T-helper 2 cell treated with Interferon-gamma antibody and Interleukin-4, amounts not matched to agents 5 μg/mL and 100 μg/mL, for 36 hours (primary cell): Measurements from ENCODE around the gene CUTC.

Source experiments
- DNase-seq: peaks from one replicate; pipeline ENCODE4 v3.0.0; 2021; ENCODE audit warnings: low spot score
- H3K27ac Mint-ChIP-seq: one replicate; pipeline ENCODE4 v1.8.0; 2021; ENCODE audit warnings: mild to moderate bottlenecking, mixed read lengths
- H3K27me3 Mint-ChIP-seq: one replicate; pipeline ENCODE4 v1.8.0; 2021; ENCODE audit warnings: low read depth, mixed read lengths
- H3K36me3 Mint-ChIP-seq: one replicate; pipeline ENCODE4 v1.8.0; 2021; ENCODE audit warnings: low read depth, mixed read lengths
- H3K4me1 Mint-ChIP-seq: one replicate; pipeline ENCODE4 v1.8.0; 2021; ENCODE audit warnings: low read depth, mixed read lengths
- H3K4me3 Mint-ChIP-seq: one replicate; pipeline ENCODE4 v1.8.0; 2022; ENCODE audit warnings: mild to moderate bottlenecking, moderate library complexity, mixed read lengths
- H3K9me3 Mint-ChIP-seq: one replicate; pipeline ENCODE4 v1.8.0; 2021; ENCODE audit warnings: mixed read lengths

Gene CUTC

DNA sequence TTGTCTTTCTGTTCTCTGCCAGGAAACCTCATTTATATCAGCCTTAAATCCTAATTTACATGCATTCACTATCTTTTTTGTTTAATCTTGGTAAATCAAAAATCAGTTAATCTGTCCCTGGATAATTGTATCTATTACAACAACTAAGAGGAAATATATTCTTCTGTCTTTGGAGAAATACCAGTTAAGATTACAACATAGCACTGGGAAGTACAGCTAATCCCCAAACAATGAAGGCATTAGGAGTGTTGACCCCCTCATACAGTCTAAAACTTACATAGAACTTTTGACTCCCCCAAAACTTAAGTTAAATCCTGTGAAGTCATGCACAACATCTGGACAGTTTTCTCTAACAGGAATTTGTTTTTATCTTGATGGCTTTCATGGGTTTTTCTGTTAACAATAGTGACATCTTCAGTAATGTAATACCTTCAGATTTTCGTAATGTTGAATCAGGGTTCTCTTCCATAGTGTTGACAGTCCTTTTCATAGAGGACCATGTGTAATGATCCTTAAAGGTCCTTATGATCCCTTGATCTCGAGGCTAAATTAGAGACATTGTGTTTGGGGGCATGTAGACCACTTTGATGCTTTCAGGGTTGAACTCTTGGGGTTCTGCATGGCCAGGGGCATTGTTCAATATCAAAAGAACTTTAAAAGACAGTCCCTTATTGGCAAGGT, 26.3 kb downstream of the CUTC start:
- no peaks in the 10 kb centered on the region for H3K4me1 Mint-ChIP-seq
- no peak overlapping the region for H3K27ac Mint-ChIP-seq
- no peak for DNase-seq
- H3K9me3 Mint-ChIP-seq, result peaks cover 2% of the 10 kb centered on the region
- peaks cover 61% of the 10 kb centered on the region for H3K36me3 Mint-ChIP-seq
- H3K4me3 Mint-ChIP-seq, result no peak overlapping the region
- H3K27me3 Mint-ChIP-seq, result no peaks in the 10 kb centered on the region

- no peak for DNase-seq
- H3K9me3 Mint-ChIP-seq, result peaks cover 4% of the 10 kb centered on the region
- H3K4me3 Mint-ChIP-seq, result no peak overlapping the region
- H3K27ac Mint-ChIP-seq, result no peak overlapping the region
- H3K27me3 Mint-ChIP-seq, result no peaks in the 10 kb centered on the region
- peaks cover 50% of the 10 kb centered on the region for H3K36me3 Mint-ChIP-seq
- H3K4me1 Mint-ChIP-seq, result no peaks in the 10 kb centered on the region
Measured at GRCh38 chr10:99760321-99760720, 28.3 kb downstream of the CUTC start.

DNA sequence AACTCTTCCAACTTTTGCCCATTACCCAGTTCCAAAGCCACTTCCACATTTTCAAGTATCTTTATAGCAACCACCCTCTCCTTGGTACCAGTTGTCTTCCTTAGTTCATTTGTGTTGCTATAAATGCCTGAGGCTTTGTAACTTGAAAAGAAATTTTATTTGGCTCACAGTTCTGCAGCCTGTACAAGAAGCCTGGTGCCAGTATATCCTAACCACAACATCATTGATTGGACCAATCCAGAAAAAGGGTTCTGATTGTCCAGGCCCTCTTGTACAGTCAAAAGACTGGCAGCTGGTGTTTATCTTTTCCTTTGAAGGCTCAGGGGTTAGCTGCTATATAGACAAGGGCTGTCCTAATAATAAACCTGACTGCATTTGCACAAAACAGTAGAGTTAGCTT, 29.3 kb downstream of the CUTC start:
- Mint-ChIP-seq H3K36me3 (peaks cover 42% of the 10 kb centered on the region), H3K27me3 (no peaks in the 10 kb centered on the region)

GRCh38 chr10:99765672-99766301, 33.8 kb downstream of the CUTC start:
- Mint-ChIP-seq H3K36me3 (peaks cover 16% of the 10 kb centered on the region), H3K27me3 (no peaks in the 10 kb centered on the region), H3K9me3 (peaks cover 4% of the 10 kb centered on the region), H3K27ac (no peak overlapping the region), H3K4me1 (peaks cover 2% of the 10 kb centered on the region), H3K4me3 (no peak overlapping the region)
- DNase-seq, result no peak

More for the DNA sequence above, 29.3 kb downstream of the CUTC start:
- no peak overlapping the region for H3K27ac Mint-ChIP-seq
- peaks cover 4% of the 10 kb centered on the region for H3K9me3 Mint-ChIP-seq
- H3K4me3 Mint-ChIP-seq, result no peak overlapping the region
- H3K4me1 Mint-ChIP-seq, result peaks cover 2% of the 10 kb centered on the region
- no peak for DNase-seq

GRCh38 chr10:99766302-99766681, 34.3 kb downstream of the CUTC start:
- Mint-ChIP-seq H3K4me1 (peaks cover 2% of the 10 kb centered on the region), H3K27ac (no peak overlapping the region), H3K4me3 (no peak overlapping the region), H3K9me3 (peaks cover 4% of the 10 kb centered on the region), H3K36me3 (peaks cover 13% of the 10 kb centered on the region), H3K27me3 (no peaks in the 10 kb centered on the region)
- no peak for DNase-seq

GRCh38 chr10:99767901-99768300, 35.9 kb downstream of the CUTC start:
- Mint-ChIP-seq H3K36me3 (peaks cover 6% of the 10 kb centered on the region), H3K4me3 (no peak overlapping the region), H3K27ac (no peak overlapping the region), H3K9me3 (peaks cover 4% of the 10 kb centered on the region), H3K4me1 (peaks cover 2% of the 10 kb centered on the region), H3K27me3 (no peaks in the 10 kb centered on the region)
- DNase-seq, result no peak

GRCh38 chr10:99768556-99768955, 36.5 kb downstream of the CUTC start:
- Mint-ChIP-seq H3K27me3 (no peaks in the 10 kb centered on the region), H3K9me3 (peaks cover under 1% of the 10 kb centered on the region), H3K36me3 (peaks cover 4% of the 10 kb centered on the region), H3K4me3 (no peak overlapping the region), H3K4me1 (peaks cover 2% of the 10 kb centered on the region), H3K27ac (no peak overlapping the region)
- DNase-seq, result no peak

GRCh38 chr10:99769706-99770105, 37.7 kb downstream of the CUTC start:
- no peak overlapping the region for H3K4me3 Mint-ChIP-seq
- no peaks in the 10 kb centered on the region for H3K9me3 Mint-ChIP-seq
- H3K27ac Mint-ChIP-seq, result no peak overlapping the region
- H3K27me3 Mint-ChIP-seq, result no peaks in the 10 kb centered on the region
- no peaks in the 10 kb centered on the region for H3K36me3 Mint-ChIP-seq
- no peak for DNase-seq
- peaks cover 2% of the 10 kb centered on the region for H3K4me1 Mint-ChIP-seq

DNA sequence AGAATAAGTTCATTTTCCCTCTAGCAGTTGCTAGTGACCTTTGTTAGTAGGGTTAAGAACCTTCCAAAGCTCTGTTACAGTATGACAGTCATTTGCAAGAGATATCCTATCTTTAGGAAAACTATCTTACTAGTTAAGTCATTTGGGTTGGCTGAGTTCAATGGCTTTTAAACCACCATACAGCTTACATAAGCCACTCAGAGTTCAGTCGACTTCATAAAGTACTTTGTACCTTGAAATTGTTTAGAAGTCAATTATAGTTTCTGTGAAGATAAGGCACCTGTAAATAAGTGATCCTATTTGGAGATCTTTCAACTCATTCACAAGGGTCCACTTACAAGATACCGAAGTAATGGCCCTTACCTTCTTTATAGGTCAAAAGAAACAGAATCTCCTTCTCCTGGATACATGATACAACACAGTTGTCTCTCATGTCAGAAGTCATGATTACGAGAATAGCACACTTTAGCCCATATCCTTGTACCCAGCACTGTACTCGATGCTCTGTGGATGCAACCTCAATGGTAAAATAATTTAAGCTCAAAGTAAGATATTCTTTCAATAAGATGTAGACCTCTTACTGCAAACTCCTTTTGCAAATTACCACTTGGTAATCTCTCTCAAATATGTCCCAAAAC, 38.5 kb downstream of the CUTC start:
- H3K27me3 Mint-ChIP-seq, result no peaks in the 10 kb centered on the region
- H3K4me1 Mint-ChIP-seq, result peaks cover 2% of the 10 kb centered on the region
- DNase-seq, result no peak
- H3K9me3 Mint-ChIP-seq, result no peaks in the 10 kb centered on the region
- no peaks in the 10 kb centered on the region for H3K36me3 Mint-ChIP-seq
- no peak overlapping the region for H3K27ac Mint-ChIP-seq
- no peak overlapping the region for H3K4me3 Mint-ChIP-seq

- H3K36me3 Mint-ChIP-seq, result no peaks in the 10 kb centered on the region
- peaks cover 7% of the 10 kb centered on the region for H3K4me1 Mint-ChIP-seq
- H3K4me3 Mint-ChIP-seq, result no peak overlapping the region
- H3K9me3 Mint-ChIP-seq, result no peaks in the 10 kb centered on the region
- no peak overlapping the region for H3K27ac Mint-ChIP-seq
- H3K27me3 Mint-ChIP-seq, result peaks cover 1% of the 10 kb centered on the region
- no peak for DNase-seq
Measured at GRCh38 chr10:99775850-99776249, 43.8 kb downstream of the CUTC start.

GRCh38 chr10:99777918-99778714, 46.1 kb downstream of the CUTC start:
- H3K27me3 Mint-ChIP-seq, result peaks cover 1% of the 10 kb centered on the region
- no peaks in the 10 kb centered on the region for H3K9me3 Mint-ChIP-seq
- no peak overlapping the region for H3K4me3 Mint-ChIP-seq
- no peak overlapping the region for H3K27ac Mint-ChIP-seq
- H3K4me1 Mint-ChIP-seq, result peaks cover 7% of the 10 kb centered on the region
- DNase-seq, result no peak
- no peaks in the 10 kb centered on the region for H3K36me3 Mint-ChIP-seq

- Mint-ChIP-seq H3K4me1 (peaks cover 7% of the 10 kb centered on the region), H3K27ac (no peak overlapping the region)
- no peak for DNase-seq
Measured at GRCh38 chr10:99779335-99779734, 47.3 kb downstream of the CUTC start.

GRCh38 chr10:99781734-99782429, 49.8 kb downstream of the CUTC start:
- no peaks in the 10 kb centered on the region for H3K9me3 Mint-ChIP-seq
- no peaks in the 10 kb centered on the region for H3K36me3 Mint-ChIP-seq
- H3K4me3 Mint-ChIP-seq, result no peak overlapping the region
- DNase-seq, result no peak
- peaks cover 1% of the 10 kb centered on the region for H3K27me3 Mint-ChIP-seq
- no peak overlapping the region for H3K27ac Mint-ChIP-seq
- H3K4me1 Mint-ChIP-seq, result peaks cover 3% of the 10 kb centered on the region

More at GRCh38 chr10:99779335-99779734, 47.3 kb downstream of the CUTC start:
- Mint-ChIP-seq H3K4me3 (no peak overlapping the region), H3K9me3 (no peaks in the 10 kb centered on the region), H3K27me3 (peaks cover 1% of the 10 kb centered on the region), H3K36me3 (no peaks in the 10 kb centered on the region)
